Stimulated activated naive CD8-positive, alpha-beta T cell treated with anti-CD3 and anti-CD28 coated beads, Interleukin-15, amount 100 ng/mL, for 72 hours (primary cell): Measurements from ENCODE around the gene NSL1.

Experiments used
- ATAC-seq: fragments of 150-1000 bp; cut with Tn5 transposase; 2 replicates; pipeline ENCODE4 v1.10.0; 2021; ENCODE audit warnings: mild to moderate bottlenecking, moderate library complexity
- DNase-seq, 2 donors: peaks; one replicate each; pipeline ENCODE4 v3.0.0; 2021 to 2022
- H3K27ac Mint-ChIP-seq, 2 donors: one replicate each; pipeline ENCODE4 v1.8.0; 2022; ENCODE audit warnings: mild to moderate bottlenecking in 2 of 2, mixed read lengths in 2 of 2, moderate library complexity in 2 of 2
- H3K27me3 Mint-ChIP-seq: one replicate; pipeline ENCODE4 v1.8.0; 2022; ENCODE audit warnings: mixed read lengths
- H3K4me1 Mint-ChIP-seq: one replicate; pipeline ENCODE4 v1.8.0; 2022; ENCODE audit warnings: mild to moderate bottlenecking, mixed read lengths
- H3K4me3 Mint-ChIP-seq, 2 donors: one replicate each; pipeline ENCODE4 v1.8.0; 2022; ENCODE audit warnings: mild to moderate bottlenecking in 2 of 2, mixed read lengths in 2 of 2, moderate library complexity in 1 of 2
- H3K9me3 Mint-ChIP-seq, 2 donors: one replicate each; pipeline ENCODE4 v1.8.0; 2022; ENCODE audit warnings: mixed read lengths in 2 of 2

Gene NSL1

GRCh38 chr1:212677136-212677535 lies 114.4 kb downstream of the NSL1 start:
- Mint-ChIP-seq H3K4me3 (no peak overlapping the region), H3K27me3 (peaks cover 12% of the 10 kb centered on the region), H3K9me3 (no peaks in the 10 kb centered on the region), H3K27ac (peak overlapping the region; percentile 2 to 74), H3K4me1 (peaks cover 49% of the 10 kb centered on the region)
- ATAC-seq (no peak), DNase-seq (no peak)
